Stimulated activated CD4-positive, alpha-beta T cell treated with anti-CD3 and anti-CD28 coated beads, Interleukin-1b, Interleukin-23, amount 100 ng/mL, for 1 hour (primary cell): ENCODE data around the gene TFF1.

Experiments
- DNase-seq, 2 donors: peaks; one replicate each; pipeline ENCODE4 v3.0.0-alpha.2; 2020; ENCODE audit warnings: low read depth in 2 of 2

Gene TFF1

GRCh38 chr21:42362700-42363099 is 3.6 kb downstream of the TFF1 start:
- DNase-seq, result no peak

GRCh38 chr21:42362198-42362597 is 4.1 kb downstream of the TFF1 start:
- no peak for DNase-seq

DNA sequence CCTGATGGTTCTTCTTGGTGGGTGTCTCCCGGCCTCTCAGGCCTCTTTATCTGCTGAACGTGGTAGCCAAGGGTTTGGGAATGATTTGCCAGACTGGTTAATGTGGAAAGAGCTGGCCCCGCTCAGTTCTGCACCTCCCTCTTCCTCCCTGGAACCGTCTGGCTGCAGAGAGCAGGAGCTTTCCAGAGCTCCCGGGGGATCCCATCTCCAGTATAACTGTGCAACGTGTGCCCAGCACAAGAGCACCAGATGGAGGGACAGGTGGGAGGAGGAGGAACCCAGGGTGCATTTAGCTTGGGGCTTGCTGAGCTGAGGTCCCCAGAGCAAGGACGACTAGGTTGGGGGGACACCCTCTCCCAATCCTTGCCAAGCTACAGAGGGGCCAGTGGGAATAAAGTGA is 5.0 kb downstream of the TFF1 start:
- no peak for DNase-seq

- DNase-seq, result no peak
These were observed 6.0 kb downstream of the TFF1 start for GRCh38 chr21:42360317-42360716.

DNA sequence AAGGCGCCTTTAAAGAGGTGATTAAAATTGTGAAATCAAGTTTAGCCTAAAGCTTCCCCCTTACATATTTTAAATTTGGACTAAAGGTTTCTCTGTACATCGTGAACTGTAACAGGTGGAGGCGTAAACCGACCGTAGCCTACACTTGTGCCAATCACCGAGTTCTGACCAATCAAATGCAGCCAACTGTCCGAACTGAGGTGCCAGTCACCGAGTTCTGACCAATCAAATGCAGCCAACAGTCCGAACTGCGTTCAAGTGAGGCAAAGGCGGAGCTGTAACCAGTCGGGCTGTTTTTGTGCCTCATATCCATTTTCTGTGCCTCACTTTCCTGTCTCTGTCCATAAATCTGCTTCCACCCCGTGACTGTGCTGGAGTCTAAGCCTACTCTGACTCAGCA is 7.4 kb downstream of the TFF1 start:
- no peak for DNase-seq

- no peak for DNase-seq
These were observed 8.1 kb downstream of the TFF1 start for GRCh38 chr21:42358261-42358660.

GRCh38 chr21:42357307-42357706 is 9.0 kb downstream of the TFF1 start:
- no peak for DNase-seq

GRCh38 chr21:42356650-42357049 is 9.7 kb downstream of the TFF1 start:
- no peak for DNase-seq

DNA sequence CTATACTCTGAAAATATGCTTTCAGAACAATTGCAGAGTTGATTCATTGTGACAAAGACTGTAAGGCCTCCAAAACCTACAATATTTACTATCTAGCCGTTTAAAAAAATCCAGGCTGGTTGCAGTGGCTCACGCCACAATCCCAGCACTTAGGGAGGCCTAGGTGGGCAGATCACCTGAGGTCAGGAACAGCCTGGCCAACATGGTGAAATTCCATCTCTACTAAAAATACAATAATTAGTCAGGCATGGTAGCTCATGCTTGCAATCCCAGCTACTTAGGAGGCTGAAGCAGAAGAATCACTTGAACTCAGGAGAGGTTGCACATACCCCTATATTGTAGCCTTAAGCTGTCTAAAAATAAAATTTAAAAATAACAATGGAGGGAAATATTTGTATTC is 10.3 kb downstream of the TFF1 start:
- DNase-seq, result no peak

DNA sequence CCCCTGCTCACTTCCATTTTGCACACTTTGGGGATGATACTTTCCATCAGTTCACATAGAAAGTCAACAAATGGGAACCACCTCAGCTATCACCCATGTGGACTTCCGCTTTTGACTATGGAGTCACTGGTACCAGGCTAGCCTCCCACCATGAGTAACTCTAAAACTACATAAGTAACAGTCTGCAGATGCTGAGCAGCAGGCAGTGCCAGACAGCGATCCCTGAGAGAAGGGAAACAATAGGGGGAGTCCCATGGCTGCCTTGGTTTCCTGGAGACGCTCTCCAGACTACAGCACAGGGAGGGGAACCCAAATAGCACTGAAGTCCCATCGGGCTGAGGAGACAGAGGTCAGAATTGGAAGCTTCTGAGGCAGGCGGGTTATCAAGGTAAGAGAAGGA is 12.7 kb downstream of the TFF1 start:
- no peak for DNase-seq

DNA sequence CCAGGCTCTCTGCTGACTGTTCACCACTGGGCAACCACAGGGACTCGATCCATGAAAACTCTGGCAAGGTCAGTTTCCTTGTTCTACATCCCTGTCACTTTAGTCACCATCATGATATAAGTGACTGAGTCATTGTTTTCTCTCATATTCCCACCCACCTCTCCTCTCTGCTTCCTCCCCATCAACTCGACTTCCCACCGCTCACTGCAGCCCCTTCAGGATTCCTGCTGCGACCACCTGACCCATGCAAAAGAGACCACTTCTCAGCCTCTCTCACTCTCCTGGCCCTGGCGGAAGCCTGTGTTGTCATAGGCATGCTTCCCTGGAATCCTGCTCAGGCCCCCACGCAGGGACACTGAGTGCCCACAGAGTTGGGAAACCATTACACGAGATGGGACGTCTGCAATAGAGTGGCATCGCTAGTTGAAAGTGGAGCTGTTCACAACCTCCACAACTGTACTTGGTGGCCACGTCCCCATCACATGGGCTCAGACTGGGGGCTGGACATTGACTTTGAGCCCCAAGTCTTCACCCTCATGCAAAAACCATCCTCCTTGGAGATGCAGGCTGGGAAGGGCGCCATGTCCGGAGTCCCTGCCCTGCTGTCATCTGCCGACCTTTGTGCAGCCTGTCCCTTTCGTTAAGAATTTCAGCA is 13.8 kb downstream of the TFF1 start:
- no peak for DNase-seq

GRCh38 chr21:42351626-42352440 is 14.5 kb downstream of the TFF1 start:
- DNase-seq, result no peak

GRCh38 chr21:42350927-42351426 is 15.4 kb downstream of the TFF1 start, which contains the start of gene TFF2:
TFF2 (minus strand) TSS chr21:42350994; CDS start chr21:42350957, 37 bp downstream.
- no peak for DNase-seq

GRCh38 chr21:42350318-42350910 is 15.9 kb downstream of the TFF1 start:
- no peak for DNase-seq

DNA sequence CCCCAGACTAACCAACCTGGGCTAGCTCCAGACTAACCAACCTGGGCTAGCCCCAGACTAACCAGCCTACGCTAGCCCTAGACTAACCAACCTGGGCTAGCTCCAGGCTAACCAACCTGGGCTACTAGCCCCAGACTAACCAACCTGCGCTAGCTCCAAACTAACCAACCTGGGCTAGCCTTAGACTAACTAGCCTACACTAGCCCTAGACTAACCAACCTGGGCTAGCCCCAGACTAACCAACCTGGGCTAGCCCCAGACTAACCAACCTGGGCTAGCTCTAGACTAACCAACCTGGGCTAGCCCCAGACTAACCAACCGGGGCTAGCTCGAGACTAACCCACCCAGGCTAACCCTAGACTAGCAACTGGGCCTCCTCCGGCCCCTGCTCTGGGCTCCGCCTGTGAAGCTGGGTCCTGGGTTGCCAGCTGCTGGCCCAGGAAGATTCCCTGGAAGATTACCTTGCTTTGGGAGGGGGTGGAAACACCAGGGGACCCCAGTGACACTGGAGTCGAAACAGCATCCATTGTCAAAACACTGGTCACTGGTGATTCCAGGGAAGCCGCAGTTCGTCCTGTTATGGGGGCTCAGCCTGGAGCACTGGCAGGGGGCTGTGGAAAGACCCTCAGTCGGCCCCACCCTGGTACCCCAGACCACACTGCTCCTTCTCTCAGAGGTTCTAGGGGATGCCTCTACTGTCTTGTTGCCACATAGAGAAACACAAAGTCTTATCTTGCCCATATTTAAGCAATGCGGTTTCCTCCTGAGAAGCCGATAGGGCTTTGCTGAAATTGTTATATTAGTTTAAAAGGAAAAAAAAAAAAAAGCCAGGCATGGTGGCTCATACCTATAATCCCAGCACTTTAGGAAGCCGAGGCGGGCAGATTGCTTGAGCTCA is 16.7 kb downstream of the TFF1 start:
- no peak for DNase-seq

DNA sequence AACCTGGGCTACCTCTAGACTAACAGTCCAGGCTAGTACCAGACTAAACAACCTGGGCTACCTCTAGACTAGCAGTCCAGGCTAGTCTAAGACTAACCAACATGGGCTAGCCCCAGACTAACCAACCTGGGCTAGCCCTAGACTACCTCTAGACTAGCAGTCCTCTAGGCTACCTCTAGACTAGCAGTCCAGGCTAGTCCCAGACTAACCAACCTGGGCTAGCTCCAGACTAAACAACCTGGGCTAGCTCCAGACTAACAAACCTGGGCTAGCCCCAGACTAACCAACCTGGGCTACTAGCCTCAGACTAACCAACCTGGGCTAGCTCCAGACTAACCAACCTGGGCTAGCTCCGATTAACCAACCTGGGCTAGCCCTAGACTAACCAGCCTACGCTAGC is 17.6 kb downstream of the TFF1 start:
- no peak for DNase-seq

- no peak for DNase-seq
These were observed 18.6 kb downstream of the TFF1 start for GRCh38 chr21:42347601-42348327.

- DNase-seq, result no peak
These were observed 19.3 kb downstream of the TFF1 start for GRCh38 chr21:42346866-42347600.

DNA sequence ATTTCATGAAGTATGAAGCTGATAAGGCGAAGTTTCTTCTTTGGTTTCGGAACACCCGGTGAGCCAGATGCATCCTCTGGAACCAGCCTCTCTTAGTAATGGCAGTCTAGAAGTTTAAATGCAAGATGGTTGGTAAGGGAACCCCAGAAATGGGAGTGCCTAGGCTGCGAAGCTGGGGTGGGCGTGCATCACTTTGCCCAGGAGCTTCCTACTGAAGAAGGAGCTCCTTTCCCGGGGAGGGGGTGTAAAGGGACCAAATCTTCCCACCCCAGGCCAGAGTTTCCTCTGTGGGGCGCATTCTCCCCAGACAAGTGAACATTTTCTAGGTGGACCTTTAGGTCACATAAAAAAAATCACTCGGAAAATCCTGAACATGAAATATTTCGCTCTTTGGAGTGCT is 19.9 kb downstream of the TFF1 start:
- no peak for DNase-seq

GRCh38 chr21:42344631-42345030 is 21.7 kb downstream of the TFF1 start:
- no peak for DNase-seq
